HG02981 (cell line): ENCODE results near the gene AOPEP.
"Not testable (repeated sequence)": the region's sequence is repeated elsewhere in the genome, so short reads cannot be mapped to it uniquely, and the experiment has no call there.

Source experiments
- ATAC-seq: cut with Tn5 transposase; IDR thresholded peaks from one replicate; pipeline ENCODE4 v1.9.1; 2021; ENCODE audit warnings: mild to moderate bottlenecking, moderate library complexity; ENCODE audit not compliant: unreplicated experiment

The AOPEP gene

DNA sequence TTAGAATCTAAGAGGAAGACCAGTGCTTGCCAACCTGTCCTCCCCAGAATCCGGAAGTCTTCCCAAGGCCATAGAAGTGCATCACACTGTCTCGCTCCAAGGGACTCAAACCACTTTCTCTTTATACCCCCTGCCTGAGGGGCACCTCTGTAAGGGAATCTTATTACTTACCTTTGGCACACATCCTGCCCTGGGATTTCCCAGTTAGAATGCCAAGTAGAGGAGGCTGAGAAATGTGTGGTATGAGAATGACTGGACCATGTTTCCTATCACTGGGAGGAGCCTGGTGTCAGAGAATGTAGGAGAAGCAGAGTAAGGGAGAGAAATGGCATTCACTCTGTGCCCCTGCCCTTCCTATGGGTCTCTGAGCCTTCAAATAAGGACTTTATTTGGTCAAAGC, 85.8 kb downstream of the AOPEP start:
- ATAC-seq: no peak

- no peak for ATAC-seq
These were observed 86.9 kb downstream of the AOPEP start for GRCh38 chr9:94813379-94813778.

DNA sequence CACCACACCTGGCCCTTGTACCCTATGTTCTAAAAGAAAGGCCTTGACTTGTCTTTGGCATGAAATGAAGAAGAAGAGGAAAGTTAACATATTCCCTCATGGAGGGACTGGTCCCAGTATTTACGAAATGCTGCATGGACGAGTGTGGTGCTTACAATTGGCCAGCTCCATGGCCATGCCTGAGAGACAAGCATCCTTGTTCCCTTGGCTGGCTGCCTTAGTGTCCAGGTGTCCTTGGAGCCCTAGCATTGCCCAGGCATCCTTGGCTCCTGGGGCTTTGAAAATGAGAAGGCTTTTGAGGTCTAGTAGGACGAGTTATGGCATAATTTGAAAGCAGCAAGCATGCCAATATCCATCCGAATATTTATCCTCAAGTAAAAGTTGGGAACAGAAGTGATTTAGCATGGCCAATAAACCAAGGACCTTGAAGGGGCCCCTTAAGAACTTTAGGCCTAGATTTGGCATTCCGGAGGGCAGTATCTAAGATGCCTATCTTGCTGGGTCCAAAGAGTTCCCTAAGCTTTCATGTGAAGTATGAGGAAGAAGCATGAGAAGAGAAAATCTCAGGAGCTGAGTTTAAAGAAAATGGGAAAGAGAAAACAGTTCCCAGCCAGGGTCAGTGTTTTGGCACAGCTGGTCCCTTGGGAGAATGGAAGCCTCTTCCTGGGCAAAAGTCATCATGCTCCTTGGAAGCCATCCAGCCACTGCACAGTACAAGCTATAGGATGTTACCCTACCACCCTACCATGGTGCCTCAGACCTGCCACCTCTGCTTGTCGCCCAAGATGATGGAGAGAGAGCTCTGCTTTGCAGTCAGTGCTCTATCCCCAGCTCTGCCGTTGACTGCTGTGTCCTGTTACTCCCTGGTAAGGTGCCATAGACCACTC, 91.0 kb downstream of the AOPEP start:
- no peak for ATAC-seq

DNA sequence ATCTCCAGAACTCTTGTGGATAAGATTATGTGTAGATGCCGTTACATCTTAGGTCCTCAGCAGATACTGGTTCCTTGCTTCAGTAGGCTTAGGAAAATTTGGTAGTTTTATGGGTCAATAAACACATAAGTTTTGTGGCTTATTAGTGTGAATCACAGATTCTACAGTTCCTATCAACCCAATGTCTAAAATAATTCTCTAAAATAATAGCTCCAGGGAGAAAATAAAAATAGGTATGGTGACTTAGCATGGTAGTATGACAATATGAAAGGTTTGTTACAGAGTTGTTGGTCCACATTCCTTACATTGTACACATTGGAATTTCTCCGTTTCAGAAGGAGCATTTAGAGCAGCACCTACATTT, 91.7 kb downstream of the AOPEP start:
- ATAC-seq: no peak

- ATAC-seq: no peak
These were observed 92.7 kb downstream of the AOPEP start for GRCh38 chr9:94819161-94819687.

- ATAC-seq: peak; percentile 85
These were observed 94.8 kb downstream of the AOPEP start for GRCh38 chr9:94821098-94821887.

- ATAC-seq: no peak
These were observed 95.8 kb downstream of the AOPEP start for GRCh38 chr9:94822273-94822672.

GRCh38 chr9:94823710-94824109, 97.2 kb downstream of the AOPEP start:
- ATAC-seq: no peak

GRCh38 chr9:94824411-94824810, 97.9 kb downstream of the AOPEP start:
- no peak for ATAC-seq

- ATAC-seq: no peak
These were observed 98.6 kb downstream of the AOPEP start for GRCh38 chr9:94824913-94825610.

DNA sequence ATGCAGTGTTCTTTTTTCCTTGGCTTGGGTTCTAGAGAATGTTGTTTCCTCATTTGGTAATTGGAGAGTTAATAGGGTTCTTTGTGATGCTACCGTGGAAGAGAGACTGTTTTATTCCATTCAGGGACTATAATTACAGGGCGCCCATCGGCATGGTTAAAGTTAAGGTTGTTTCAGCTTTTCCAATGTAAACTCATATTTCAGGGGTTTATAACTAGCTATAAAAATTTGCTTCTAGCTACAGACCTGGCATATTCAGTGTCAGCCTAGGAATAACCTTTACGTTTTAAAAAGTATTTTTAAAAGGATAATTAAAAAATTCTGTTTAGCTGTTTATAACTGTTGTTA, 99.1 kb downstream of the AOPEP start:
- no peak for ATAC-seq

- ATAC-seq: no peak
These were observed 99.5 kb downstream of the AOPEP start for GRCh38 chr9:94826044-94826443.

DNA sequence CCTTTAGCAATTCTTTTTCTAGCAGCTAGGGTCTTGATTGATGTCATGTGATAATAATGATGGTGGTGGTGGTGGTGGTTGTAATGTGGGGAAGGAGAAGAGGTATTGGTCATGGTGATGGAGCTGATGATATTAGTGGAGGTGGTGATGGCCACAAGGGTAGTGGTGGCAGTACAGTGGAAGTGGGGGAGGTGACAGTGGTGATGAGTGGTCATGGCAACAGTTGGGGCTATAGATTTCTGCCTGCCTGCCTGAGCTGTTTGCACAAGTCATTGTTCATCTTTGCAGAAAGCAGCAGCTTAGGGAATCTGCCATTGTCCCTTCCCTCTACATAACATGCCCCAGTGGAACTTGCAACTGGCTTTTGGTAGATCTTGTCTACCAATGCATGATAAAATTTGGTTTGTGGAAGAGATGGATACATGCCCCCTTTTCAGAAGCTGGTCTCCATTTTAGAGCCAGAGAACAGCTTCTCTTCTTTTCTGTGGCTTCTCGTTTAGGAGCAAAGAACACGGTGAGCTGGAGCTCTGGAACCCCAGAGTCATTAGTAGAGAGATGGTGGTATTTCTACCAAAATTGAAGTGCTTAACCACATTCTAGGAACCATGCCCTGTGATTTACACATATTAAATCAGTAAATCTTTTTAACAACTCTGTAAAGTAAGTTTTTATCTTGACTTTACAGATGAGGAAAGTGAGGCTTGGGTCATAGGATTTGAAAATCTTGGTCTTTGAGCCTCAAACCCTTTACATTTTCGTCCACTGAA, 100.3 kb downstream of the AOPEP start:
- no peak for ATAC-seq

DNA sequence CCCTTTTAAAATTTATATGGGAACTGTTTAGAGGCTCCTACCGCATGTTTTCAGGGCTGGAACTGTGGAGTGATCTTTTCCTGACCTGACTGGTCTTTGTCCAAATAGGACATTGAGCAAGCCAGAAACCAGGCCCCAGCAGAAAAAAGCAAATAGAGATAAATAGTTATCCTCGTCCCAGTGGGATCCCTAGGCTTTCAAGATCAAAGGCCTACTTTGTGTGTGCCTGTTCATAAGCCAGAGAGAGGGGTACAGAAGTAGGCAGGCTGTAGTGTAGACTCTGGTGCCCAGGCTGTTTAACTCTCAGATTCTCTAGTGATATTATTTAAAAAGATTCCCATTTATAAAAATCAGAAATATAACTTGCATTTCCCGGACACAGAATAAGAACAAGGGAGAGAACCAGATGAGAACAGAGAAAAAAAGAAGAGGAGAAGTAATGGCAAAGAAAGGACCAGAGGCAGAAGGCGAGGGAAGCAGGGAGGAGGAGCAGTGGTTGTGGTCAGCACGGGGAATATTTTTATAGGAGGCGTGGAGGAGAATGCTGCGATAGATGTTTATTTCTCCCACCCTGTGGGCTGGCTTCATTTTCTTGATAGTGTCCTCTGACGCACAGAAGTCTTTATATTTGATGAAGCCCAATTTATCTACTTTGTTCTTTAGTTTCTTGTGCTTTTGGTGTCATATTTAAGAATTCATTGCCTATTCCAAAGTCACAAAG, 101.2 kb downstream of the AOPEP start:
- ATAC-seq: no peak

GRCh38 chr9:94829380-94830070, 103.0 kb downstream of the AOPEP start:
- ATAC-seq: no peak

GRCh38 chr9:94830071-94830604, 103.6 kb downstream of the AOPEP start:
- ATAC-seq: not testable (repeated sequence)

- no peak for ATAC-seq
These were observed 107.3 kb downstream of the AOPEP start for GRCh38 chr9:94833802-94834201.

DNA sequence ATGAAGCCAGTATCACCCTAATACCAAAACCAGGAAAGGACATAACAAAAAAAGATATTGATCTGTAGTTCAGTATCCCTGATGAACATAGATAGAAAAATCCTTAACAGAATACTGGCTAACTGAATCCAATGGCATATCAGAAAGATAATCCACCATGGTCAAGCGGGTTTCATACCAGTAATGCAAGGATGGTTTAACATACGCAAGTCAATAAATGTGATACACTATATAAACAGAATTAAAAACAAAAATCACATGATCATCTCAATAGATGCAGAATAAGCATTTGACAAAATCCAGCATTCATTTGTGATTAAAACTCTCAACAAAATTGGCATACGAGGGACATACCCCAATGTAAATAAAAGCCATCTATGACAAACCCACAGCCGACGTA, 110.9 kb downstream of the AOPEP start:
- no peak for ATAC-seq

DNA sequence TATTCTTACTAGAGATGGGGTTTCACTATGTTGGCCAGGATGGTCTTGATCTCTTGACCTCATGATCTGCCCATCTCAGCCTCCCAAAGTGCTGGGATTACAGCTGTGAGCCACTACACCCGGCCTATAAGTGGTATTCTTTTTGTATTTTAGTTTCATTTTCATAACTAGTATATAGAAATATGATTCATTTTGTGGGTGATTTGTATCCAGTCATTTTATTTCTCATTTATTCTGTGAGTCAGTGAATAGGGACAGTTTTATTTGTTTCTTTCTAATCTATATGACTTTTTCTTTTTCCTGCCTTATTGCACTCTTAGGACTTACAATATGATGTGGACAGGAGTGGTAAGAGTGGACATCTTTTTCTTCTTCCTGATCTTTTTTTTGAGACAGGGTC, 112.9 kb downstream of the AOPEP start:
- ATAC-seq: no peak
